Measurements from ENCODE around the gene SORT1. TPM values are rescaled to one million over a fixed set of nuclear protein-coding genes. Genes with fewer than 3 reads are reported as not detected.

The SORT1 gene
- total and polyA plus RNA-seq, 2 of the 13 experiments (the other 11 are each of a cell fraction or from before 2014, with no cell fraction given) = 32.4 to 93.0 TPM

GRCh38 chr1:109399326-109399957, 1.7 kb upstream of the SORT1 start (continued):
- TF ChIP-seq ZBTB33 (CRISPR knock-in tag; IDR thresholded peaks at IDR 0.05) (no peak), ESRRA (CRISPR knock-in tag; IDR thresholded peaks at IDR 0.05; ENCODE audit: low read depth) (no peak), TFE3 (CRISPR knock-in tag; IDR thresholded peaks at IDR 0.05) (peak; percentile 83), ZFP91 (CRISPR knock-in tag; IDR thresholded peaks at IDR 0.05; ENCODE audit: borderline replicate concordance) (no peak), HNRNPK (IDR thresholded peaks at IDR 0.05; ENCODE audit: low read depth, low read length, poor library complexity, severe bottlenecking) (peak; percentile 42), PATZ1 (CRISPR knock-in tag; IDR thresholded peaks at IDR 0.05) (peak; percentile 72), ZNF232 (CRISPR knock-in tag; IDR thresholded peaks at IDR 0.05; ENCODE audit: borderline replicate concordance) (no peak), SAP130 (CRISPR knock-in tag; IDR thresholded peaks at IDR 0.05; ENCODE audit: low read depth) (peak; percentile 44; the same call in 1 of the 2 replicates), CTCF (CRISPR knock-in tag; IDR thresholded peaks at IDR 0.05) (peak; percentile 69), STAG1 (CRISPR knock-in tag; IDR thresholded peaks at IDR 0.05) (peak; percentile 81), FOXA3 (CRISPR knock-in tag; IDR thresholded peaks at IDR 0.05) (no peak)
